ENCODE data around the gene CDR2.
A peak's percentile ranks its signal among the peaks of the same experiment; 100 is the strongest.

CDR2 gene

DNA sequence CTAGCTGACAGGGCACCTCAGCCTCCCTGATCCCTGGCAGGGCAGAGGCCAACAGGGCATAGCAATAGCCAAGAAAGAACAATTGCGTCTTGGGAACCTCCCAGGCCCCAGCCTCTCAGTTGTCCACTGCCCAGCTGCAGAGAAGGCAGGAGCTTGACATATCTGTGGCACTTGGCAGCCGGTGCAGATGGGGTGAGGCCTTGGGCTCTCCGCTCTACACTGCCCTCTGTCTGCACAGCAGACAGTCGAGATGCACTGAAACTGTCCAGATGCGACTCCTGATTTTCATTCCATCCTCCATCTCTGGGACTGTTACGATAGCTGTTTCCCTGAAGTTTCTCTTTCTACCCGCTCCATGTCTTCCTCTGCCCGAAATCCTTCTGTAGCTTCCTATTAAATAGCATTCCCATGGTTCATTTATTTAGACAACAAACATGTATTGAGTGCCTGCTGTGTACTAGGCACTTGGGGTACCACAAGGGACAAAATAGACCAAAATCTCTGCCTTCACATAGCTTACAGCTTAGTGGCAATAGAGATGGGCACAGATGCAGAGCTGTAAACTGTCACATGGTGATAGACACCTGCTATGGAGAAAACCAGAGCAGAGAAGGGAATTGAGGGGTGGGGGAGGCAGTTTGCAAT, 73.9 kb downstream of the CDR2 start:
- DNase-seq: no peak

DNA sequence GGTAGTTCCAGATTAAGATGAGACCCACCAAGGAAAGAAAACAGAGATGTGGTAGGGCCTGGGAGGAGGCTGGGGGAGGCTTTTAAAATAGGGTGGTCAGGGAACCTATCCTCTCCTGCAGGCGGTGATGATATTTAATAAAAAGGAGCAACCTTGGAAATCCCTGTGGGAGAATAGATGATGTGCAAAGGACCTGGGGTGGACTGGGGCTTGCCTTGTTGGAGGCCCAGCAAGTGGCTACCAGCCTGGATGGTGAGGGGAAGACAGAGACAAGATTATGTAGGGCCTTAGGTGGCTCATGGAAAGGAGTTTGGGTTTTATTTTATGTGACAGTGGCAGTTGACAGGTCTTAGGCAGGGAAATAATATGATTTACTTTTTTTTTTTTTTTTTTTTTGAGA, 75.4 kb downstream of the CDR2 start:
- DNase-seq: no peak

DNA sequence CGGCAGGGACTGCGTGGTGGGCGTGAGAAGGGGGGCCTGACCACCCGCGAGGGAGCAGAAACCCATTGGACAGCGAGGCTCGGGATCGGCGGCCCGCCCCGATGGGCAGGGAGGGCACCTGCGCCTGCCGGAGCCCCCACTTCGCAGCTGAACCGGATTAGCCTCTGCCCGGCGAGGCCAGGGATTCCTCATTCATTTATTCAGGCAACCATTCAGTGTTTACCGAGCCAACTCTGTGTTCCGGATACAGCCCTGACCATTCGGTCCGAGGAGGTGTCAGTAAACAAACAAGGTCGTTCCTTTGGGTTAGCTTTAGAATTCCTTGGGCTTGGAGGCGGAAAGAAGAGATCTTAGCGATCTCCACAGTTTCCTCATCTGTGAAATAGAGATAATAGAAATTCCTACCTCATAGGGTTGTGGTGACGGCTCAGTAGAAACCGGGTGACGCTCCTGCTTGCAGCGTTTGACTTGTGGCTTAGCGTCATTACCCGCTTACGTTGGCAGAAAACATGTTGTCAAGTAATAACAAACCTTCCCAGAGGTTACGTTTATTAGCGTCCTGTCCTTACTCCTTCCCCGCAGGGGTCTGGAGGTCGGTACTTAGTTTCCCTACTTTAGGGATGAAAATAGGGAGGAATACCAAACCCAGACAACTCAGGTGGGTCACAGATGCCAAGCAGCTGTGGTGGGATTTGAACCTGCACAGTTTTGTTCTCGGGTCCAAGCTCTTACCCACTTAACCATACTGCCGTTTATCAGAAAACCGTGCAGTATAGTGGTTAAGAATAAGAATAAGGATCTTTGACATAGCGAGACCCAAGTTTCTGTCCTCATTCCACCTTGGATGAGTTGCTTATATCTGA, 76.3 kb downstream of the CDR2 start:
- peak; percentile 84 for DNase-seq

DNA sequence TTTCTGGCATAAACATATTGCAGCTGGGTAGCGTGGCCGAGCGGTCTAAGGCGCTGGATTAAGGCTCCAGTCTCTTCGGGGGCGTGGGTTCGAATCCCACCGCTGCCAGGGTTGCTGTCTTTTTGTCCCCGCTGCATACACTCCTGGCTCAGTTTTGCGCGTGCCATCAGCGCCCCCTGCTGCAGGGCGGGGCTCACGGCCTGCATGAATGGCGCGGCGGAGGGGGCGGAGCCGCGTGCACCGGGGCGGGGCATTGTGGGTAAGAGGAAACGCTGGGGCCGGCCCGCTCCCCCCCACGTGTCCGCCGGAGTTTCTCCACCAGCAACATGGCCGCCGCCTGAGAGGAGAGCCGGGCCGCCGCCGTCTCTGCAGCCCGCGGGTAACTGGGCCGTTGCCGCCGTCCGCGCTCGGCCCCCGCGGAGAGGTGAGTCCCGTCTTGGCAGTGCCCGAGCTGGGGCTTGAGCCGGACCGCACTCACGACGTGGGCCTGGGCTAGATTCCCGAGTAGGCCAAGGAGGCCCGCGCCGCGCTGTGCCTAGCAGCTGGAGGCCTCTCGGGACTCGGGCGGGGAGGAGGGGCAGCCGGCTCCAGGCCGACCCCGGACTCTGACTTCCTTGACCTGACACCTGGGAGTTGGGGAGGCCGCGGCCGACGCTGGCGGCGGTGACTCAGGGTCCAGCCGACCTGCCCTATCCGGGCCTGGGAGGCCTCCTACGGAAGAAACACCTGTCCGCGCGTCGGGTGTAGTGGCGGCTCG, 77.1 kb downstream of the CDR2 start, which contains the start of gene POLR3E:
Gene POLR3E (plus strand): TSS at position 296 of the 757 bp plus-strand sequence. CDS start 5,560 bp downstream, outside the sequence.
- DNase-seq: peak; percentile 95

DNA sequence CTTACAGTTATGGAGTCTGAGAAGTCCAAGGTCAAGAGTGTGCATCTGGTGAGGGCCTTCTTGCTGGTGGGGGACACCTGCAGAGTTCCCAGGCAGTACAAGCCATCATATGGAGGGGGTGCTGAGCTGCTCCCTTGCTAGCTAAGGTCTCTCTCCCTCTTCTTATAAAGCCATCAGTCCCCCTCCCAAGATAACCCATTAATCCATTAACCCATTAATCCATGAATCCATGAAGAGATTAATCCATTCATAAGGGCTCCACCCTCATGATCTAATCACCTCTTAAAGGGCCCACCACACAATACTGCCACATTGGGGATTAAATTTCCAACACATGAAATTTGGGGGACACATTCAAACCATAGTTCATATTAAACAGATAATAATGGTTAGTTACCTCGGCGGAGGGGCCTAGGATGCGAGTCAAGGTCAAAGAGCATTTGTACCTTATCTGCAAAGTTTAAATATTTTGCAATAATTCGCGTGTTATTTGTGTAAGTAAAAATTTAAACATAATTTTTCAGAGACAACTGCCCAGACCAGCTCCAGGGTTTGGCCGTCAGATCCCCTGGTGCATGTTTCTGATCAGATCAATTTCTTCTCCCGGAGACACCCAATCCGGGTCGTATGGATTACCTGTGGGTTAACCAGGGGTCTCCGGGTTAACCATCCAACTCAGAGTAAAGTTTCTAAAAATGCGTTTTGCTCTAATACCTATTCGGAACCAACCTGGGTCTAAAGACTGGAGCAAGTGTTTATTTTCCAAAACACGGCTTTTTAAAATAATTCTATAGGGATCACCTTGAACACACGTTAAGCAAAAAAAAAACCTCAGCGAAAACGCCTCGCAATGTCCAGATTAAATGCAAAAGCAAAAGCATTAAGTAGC, 78.0 kb downstream of the CDR2 start:
- peak; percentile 11 for DNase-seq
